ENCODE measurements around the gene GALNT2.

Gene GALNT2

GRCh38 chr1:230052018-230052417, 15.0 kb upstream of the GALNT2 start:
- no peak for DNase-seq

DNA sequence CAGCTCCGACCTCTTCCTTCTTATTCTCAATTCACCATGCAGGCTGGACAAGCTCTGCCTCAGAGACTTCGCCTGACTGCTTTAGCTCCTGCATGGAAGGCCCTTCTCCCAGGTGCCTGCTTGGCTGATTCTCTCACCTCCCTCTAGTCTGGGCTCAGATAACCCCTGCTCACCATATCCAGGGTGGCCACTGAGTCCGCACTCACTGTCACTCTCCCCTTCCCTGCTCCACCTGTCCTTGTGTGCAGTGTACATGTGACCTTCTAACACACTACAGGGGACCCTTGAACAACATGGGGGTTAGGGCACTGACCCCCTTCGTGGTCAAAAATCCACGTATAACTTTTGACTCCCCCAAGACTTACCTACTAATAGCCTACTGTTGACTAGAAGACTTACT, 14.4 kb upstream of the GALNT2 start:
- DNase-seq: no peak

DNA sequence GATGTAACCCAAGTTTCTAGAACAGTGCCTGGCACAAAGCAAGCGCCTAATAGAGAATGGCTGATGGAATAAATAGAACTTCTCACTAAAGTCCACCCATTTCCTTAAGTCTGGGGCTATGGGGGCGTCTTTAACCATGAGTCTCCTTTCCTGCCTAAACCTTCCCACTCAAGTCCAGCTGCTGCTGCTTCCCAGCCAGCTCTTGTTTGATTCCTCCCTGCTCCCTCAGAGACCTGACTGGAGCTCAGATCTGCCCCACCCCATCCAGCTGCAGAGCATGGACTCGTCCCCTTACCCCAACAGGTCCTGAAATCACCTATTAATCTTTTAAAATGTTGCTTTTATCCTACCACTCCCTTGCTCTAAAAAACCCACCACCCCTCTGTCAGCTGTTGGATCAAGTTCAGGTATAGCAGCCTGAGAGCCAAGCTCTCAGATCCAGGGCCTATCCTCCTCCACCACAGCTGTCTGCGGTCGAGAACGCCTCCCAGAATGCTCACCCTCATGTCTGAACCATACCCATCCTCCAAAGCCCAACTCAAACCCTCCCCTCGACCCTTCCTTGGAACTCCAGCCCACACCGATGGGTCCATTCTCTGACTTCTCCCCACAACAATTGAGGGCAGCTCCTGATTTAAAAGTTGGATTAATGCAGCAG, 12.8 kb upstream of the GALNT2 start:
- no peak for DNase-seq

DNA sequence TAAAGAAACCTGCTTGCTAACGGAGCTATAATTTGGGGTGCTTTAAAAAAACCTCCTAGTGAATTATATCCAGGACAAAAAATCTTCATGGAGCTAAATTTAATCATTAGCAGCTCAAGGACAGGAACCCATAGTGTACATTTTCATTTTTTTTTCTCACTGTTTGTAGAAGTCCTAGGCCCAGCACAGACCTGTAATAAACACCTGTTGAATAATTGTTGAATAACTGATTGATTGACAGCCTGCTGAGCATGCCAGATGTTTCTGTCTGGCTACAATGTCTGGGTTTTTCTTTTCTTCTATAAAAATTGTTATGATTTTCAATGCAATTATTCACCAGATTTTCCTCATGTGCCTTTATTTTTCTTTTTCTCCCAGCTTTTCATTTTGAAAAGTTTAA, 10.9 kb upstream of the GALNT2 start:
- DNase-seq: no peak

- no peak for DNase-seq
Measured at GRCh38 chr1:230057100-230057499, 9.9 kb upstream of the GALNT2 start.

GRCh38 chr1:230057681-230058565, 9.1 kb upstream of the GALNT2 start:
- no peak for DNase-seq

GRCh38 chr1:230058626-230059025, 8.4 kb upstream of the GALNT2 start:
- DNase-seq: no peak

GRCh38 chr1:230061801-230062200, 5.2 kb upstream of the GALNT2 start:
- DNase-seq: no peak

DNA sequence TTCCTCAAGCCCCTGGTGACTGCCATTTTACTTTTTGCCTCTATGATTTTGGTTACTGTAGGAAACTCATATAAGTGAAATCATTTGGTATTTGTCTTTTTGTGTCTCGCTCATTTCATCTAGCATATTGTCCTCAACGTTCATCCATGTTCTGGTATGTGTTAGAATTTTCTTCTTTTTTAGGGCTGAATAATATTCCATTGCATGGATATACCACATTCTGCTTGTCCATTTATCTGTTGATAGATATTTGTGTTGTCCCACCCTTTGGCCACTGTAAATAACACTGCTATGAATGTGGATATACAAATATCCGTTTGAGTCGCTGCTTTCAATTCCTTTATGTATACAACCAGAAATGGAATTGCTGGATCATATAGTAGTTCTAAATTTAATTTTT, 4.5 kb upstream of the GALNT2 start:
- no peak for DNase-seq

DNA sequence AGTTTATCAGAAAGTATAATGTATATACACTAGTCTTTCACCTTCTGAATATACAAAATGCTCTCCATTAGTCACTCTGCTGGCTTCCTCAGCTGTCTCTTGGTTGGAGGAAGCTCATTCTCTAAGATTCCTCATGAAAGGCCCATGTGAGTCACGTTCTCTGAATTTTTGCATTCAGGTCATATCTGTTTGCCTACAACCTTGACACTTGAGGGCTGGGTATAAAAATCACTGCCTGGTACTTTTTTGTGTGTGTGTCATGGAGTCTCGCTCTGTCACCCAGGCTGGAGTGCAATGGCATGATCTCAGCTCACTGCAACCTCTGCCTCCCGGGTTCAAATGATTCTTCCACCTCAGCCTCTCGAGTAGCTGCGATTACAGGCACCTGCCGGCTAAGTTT, 2.8 kb upstream of the GALNT2 start:
- no peak for DNase-seq

DNA sequence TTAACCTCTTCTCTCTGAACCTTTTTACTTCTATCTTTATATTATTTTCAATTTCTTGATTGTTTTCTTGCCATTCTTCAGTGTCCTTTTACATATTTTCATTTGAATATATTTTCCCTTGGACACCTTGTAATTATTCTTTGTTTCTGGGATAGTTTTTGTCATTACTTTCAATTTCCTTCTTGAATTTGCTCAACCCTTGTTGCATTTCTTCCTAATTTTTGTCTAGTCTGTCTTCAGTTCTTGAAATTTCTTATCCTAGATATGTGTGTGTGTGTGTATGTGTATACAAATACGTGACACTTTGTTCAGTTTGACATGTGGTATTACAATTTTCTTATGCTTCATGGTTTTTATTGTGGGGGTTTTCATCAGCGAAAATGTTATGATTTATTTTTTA, 1.9 kb upstream of the GALNT2 start:
- no peak for DNase-seq

DNA sequence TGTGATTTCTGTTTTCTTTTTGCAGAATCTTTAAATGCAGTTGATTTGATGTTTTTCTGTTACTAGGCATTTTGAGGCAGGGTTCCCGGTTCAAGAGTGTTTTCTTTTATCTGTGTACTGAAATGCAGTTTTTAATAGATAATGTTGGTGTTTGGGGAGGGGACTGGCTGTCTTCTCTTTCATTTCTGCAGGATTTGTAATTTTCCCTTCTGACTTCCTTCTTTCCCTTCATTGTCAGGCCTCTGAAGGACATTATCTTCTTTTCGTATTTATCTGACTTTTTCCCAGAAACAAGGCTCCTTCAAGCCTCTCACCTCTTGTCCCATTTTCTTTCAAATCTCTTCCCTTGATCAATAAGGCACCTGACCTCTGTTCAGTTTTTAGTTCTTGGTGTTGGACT, 1.5 kb upstream of the GALNT2 start:
- no peak for DNase-seq

DNA sequence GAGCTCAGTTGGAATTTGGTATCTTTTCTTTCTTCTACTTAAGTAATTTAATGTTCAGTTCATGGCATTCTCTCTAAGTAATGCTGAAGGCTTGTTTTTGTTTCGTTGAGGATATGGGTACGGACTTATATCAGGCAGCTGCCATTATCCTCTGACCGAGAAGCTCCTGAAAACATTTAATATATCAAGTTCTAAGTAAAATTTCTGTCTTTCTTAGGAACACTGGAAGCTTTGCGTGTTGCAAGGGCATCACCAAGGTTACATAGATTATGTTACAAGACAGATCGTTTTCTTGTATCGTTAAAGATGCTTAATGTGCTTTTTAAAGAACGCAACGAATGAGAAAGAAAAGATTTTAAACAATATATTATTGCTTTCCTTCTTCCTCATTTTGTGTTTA, 1.0 kb upstream of the GALNT2 start:
- DNase-seq: no peak

- DNase-seq: peak in 1 of 2 donors; percentile 19
Measured at GRCh38 chr1:230067419-230067870, 407 bp downstream of the GALNT2 start.

- peak in 1 of 2 donors; percentile 32 for DNase-seq
Measured at GRCh38 chr1:230067871-230068620, 1.0 kb downstream of the GALNT2 start.

DNA sequence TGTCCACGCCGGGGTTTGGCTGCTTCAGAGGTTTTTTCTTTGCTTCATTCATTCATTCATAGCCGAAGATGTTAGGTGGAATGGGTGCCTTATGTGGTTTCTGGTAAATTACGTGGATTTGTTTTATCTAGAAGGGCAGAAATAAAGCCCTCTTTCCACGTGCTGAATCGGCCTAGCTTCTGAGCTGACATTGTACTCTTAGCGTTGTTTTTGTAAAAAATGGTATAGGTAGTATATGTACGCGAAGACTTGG, 1.5 kb downstream of the GALNT2 start:
- no peak for DNase-seq

GRCh38 chr1:230068952-230069684, 2.1 kb downstream of the GALNT2 start:
- DNase-seq: peak in 1 of 2 donors; percentile 3

DNA sequence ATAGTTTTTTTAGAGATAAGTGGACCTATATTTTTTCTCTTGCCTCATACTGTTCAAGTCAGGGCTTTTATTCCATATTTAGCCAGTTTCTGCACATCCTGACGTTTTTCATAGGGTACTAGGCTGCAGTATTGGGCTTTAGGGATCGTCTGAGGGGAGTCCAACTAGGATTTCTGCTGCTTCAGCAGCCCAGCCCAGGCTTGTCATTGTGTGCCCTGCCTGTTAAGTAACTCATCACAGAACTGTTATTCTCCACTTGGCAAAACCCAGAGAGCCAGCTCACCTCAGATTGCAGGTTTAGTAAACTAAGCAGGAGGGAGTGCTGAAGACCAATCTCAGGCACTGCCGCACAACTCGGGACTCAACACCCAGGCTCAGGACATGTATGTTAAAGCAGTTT, 2.8 kb downstream of the GALNT2 start:
- DNase-seq: no peak

DNA sequence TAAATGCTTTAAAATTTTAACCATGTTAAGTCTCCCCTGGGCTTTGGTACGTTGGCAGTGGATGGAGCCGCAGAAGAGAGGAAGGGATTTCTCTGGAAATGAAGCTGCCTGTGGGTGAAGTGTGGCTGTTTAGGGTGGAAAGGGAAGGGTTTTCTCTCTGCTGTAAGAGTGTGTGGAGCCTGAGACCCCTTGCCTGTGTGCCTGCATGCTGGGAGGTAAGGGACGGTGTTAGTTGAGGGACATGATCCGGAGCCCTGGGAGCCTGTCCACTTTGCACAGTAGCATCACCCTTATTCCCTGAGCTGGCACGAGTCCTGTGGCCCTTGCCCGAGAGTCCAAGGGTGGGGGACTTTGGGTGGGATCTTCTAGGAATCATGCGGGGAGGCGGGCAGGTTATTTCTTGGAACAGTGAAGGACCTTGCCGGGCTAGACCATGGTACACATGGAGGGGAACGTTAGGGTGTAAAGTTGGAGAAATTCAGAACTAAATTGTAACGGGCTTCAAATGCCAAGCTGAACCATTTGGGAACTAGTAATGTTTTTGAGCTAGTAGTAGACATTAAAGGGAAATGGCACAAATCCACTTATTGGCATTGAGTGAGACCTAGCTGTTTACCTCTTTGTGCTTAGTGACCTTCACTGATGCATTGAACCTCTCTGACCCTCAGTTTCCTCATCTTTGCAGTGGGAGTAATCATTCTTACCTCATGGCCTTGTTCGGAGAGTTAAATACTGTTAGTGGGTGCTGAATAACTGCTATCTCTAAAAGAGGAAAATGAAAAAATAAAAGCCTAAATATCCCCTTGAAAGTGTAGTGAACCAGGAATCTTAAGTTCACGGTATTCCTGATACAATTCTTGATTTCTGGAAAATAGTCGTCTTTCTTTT, 3.5 kb downstream of the GALNT2 start:
- no peak for DNase-seq

GRCh38 chr1:230071316-230071715, 4.3 kb downstream of the GALNT2 start:
- DNase-seq: no peak

DNA sequence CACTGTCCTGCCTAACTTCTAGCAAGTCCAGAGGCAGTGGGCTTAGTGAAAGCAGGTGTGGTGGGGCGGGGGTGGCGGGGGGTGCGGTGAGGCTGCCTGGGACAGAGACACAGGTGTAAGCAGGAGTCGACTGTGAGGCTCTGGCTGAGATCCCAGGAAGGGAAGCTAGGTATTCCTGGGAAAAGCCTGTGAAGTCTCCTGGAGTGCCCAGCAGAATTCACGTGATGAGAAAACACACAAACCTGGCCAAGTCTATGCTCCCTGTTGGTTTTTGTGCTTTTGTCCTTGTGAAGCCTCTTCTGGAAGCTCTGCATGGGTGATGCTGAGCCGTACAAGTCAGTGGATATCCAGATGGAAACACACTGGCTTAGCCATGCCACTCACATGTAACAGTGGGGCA, 5.3 kb downstream of the GALNT2 start:
- DNase-seq: no peak

DNA sequence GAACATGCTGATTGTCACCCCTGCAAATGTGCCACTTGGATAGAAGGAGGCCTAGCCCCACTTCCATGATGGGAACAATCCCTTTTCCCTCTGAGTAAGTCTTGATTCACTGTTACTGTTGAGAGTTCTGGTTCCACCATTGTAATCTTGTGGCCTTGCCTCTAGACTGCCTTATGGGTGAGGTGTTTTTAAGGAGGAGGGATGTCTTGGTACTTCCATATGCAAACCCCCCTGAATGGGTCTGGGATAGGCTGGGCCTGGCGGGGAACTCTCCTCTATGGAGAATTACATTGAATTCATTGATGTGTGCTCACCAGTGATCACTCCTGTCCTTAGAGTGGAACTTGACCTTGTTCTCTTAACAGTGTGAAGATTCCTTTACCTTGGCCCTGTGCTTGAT, 5.8 kb downstream of the GALNT2 start:
- DNase-seq: no peak

All from CD4-positive, alpha-beta T cell treated with Interferon alpha-2 for 1 hour (primary cell).